ENCODE results near the gene SLC35E2B.

DNA sequence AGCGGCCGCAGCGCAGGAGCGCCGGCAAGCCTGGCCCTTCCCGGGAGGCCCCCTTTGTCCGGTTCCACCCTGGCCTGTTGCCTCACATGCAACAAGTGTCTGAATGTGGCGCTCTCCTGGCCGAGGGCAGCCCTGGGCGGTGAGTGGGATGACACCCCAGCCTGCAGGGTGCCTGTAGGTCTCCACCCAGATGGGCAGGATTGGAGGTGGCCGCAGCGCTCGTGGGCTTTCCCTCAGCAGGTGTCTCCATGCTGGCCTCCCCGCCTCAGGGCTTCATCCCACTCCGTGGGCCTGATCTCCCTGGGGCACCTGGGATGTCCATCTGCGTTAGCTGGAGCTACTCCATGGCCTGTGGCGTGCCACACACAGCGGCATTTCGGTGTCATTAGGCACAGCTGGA lies 75.8 kb downstream of the SLC35E2B start:
- TF ChIP-seq CTCF (IDR thresholded peaks at IDR 0.05) (no peak), POLR2A (IDR thresholded peaks at IDR 0.05) (no peak)

Measured in heart left ventricle (tissue), 13 donors.